ENCODE results near the gene ZNF581. TPM values are rescaled to one million over a fixed set of nuclear protein-coding genes. Genes with fewer than 3 reads are reported as not detected.

ZNF581 gene
- total RNA-seq, 1 experiment from 2014 or later, result 39.0 TPM

DNA sequence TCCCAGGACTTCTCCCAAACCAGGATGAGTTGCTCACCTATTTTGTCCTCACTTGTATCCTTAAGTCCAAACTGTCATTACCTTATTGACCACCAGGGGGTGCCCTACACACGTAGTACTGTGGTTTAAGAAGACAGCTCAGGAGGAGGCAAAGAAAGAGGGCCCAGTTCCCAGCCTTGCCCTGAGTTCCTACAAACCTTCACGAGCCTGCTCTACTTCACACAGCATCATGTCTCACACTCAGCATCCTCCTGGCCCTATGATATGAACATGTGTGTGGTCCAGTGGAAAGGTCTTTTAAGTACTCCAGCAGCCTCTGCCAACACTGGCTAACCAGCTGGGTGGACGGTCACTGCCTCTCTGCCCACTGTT is 11.0 kb upstream of the ZNF581 start:
- intact Hi-C loops (cut with micrococcal nuclease; ENCODE audit: unreplicated experiment), result no loop called here
- ChIA-PET CTCF (interaction anchor here (0.5 to 1.5 kb wide), 11 partner anchors 15 to 595 kb away, joined by 3 to 6 read pairs (median 4); partner anchors contain the start of gene ZNF865), POLR2A (interaction anchor here (1.0 kb wide), 1 partner anchor 22 kb away, joined by 5 read pairs; no protein-coding TSS in a partner anchor)
- no peaks in the 10 kb centered on the region for H3K27me3 ChIP-seq (ENCODE audit: control insufficient read depth, insufficient read depth, low read length)
- in situ Hi-C loops (cut with HindIII; ENCODE audit: low pct_unique_long_range_greater_than_20kb, low sequenced_read_pairs), result no loop called here
- BruUV-seq (replicated peaks), result no TSS peak
- peak overlapping the region in 1 of 2 experiments; percentile 14; a peak in 1 of 4 replicates for H3K4me3 ChIP-seq (ENCODE audit: low read depth in 2 of 2, low read length in 2 of 2)
- H3K36me3 ChIP-seq (ENCODE audit: control insufficient read depth, insufficient read depth, low read length), result peaks cover 3% of the 10 kb centered on the region; the same call in 1 of the 2 replicates
- DNase-seq (ENCODE audit: low read depth, low spot score) (peak; percentile 88), ATAC-seq (peak; percentile 74)
- peaks cover 16% of the 10 kb centered on the region for H3K4me1 ChIP-seq (ENCODE audit: control insufficient read depth, insufficient read depth, low read length)
- no peak overlapping the region for H3K27ac ChIP-seq (ENCODE audit: low read length)
- no peaks in the 10 kb centered on the region for H3K9me3 ChIP-seq (ENCODE audit: control insufficient read depth, insufficient read depth, low read depth, low read length)
- TF ChIP-seq CTCF (IDR thresholded peaks at IDR 0.05), result peak; percentile 87
- no peak for TF ChIP-seq POLR2AphosphoS5 (IDR thresholded peaks at IDR 0.05; ENCODE audit: low read depth, low read length)

DNA sequence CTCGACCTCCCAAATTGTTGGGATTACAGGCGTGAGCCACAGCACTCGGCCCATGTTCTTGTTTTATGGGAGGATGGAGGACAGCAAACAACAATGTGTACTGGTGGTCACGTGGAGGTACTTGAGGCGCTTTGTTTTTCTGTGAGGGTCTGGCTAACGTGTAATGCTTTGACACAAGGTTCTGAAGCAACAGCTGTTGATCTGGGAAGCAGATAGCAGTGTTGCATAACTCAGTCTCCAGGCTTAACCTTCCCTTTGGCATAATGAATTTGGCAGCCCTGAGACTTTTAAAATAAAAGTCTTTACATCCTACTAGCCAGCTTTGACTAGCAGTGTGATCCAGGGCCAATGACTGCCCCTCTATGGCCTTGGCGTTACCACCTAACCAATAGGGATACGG is 9.6 kb upstream of the ZNF581 start:
- intact Hi-C loops (cut with micrococcal nuclease; ENCODE audit: unreplicated experiment), result no loop called here
- H3K4me1 ChIP-seq (ENCODE audit: control insufficient read depth, insufficient read depth, low read length), result peaks cover 16% of the 10 kb centered on the region
- no TSS peak for BruUV-seq (replicated peaks)
- ChIA-PET CTCF (interaction anchor here (0.6 kb wide), 1 partner anchor 47 kb away, joined by 3 read pairs; no protein-coding TSS in a partner anchor), POLR2A (interaction anchor here (0.6 kb wide), 2 partner anchors 10 kb away, joined by 6 to 8 read pairs; partner anchors contain the start of gene ZNF784)
- H3K27ac ChIP-seq (ENCODE audit: low read length), result peak overlapping the region; percentile 95; the same call in 1 of the 2 replicates
- no peak for TF ChIP-seq SIN3A (IDR thresholded peaks at IDR 0.05; ENCODE audit: borderline replicate concordance, insufficient read depth, low read depth, low read length)
- no peak for TF ChIP-seq POLR2AphosphoS5 (IDR thresholded peaks at IDR 0.05; ENCODE audit: low read depth, low read length)
- TF ChIP-seq, protein P1, sequence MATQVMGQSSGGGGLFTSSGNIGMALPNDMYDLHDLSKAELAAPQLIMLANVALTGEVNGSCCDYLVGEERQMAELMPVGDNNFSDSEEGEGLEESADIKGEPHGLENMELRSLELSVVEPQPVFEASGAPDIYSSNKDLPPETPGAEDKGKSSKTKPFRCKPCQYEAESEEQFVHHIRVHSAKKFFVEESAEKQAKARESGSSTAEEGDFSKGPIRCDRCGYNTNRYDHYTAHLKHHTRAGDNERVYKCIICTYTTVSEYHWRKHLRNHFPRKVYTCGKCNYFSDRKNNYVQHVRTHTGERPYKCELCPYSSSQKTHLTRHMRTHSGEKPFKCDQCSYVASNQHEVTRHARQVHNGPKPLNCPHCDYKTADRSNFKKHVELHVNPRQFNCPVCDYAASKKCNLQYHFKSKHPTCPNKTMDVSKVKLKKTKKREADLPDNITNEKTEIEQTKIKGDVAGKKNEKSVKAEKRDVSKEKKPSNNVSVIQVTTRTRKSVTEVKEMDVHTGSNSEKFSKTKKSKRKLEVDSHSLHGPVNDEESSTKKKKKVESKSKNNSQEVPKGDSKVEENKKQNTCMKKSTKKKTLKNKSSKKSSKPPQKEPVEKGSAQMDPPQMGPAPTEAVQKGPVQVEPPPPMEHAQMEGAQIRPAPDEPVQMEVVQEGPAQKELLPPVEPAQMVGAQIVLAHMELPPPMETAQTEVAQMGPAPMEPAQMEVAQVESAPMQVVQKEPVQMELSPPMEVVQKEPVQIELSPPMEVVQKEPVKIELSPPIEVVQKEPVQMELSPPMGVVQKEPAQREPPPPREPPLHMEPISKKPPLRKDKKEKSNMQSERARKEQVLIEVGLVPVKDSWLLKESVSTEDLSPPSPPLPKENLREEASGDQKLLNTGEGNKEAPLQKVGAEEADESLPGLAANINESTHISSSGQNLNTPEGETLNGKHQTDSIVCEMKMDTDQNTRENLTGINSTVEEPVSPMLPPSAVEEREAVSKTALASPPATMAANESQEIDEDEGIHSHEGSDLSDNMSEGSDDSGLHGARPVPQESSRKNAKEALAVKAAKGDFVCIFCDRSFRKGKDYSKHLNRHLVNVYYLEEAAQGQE (IDR thresholded peaks at IDR 0.05; ENCODE audit: insufficient read depth in 1 of 2, low read depth in 2 of 2, low read length in 1 of 2), result no peak
- TF ChIP-seq TCF7L2 (IDR thresholded peaks at IDR 0.05; ENCODE audit: low read depth, low read length), result no peak
- TF ChIP-seq CTCF (IDR thresholded peaks at IDR 0.05), result no peak
- in situ Hi-C loops (cut with HindIII; ENCODE audit: low pct_unique_long_range_greater_than_20kb, low sequenced_read_pairs), result no loop called here
- H3K36me3 ChIP-seq (ENCODE audit: control insufficient read depth, insufficient read depth, low read length), result peaks cover 3% of the 10 kb centered on the region; the same call in 1 of the 2 replicates
- no peaks in the 10 kb centered on the region for H3K9me3 ChIP-seq (ENCODE audit: control insufficient read depth, insufficient read depth, low read depth, low read length)
- H3K4me3 ChIP-seq (ENCODE audit: low read depth in 2 of 2, low read length in 2 of 2), result no peak overlapping the region; a peak in 1 of 4 replicates
- DNase-seq (ENCODE audit: low read depth, low spot score), result no peak
- ATAC-seq, result no peak
- no peaks in the 10 kb centered on the region for H3K27me3 ChIP-seq (ENCODE audit: control insufficient read depth, insufficient read depth, low read length)
